ENCODE data around the gene TMEM18.

Gene TMEM18

DNA sequence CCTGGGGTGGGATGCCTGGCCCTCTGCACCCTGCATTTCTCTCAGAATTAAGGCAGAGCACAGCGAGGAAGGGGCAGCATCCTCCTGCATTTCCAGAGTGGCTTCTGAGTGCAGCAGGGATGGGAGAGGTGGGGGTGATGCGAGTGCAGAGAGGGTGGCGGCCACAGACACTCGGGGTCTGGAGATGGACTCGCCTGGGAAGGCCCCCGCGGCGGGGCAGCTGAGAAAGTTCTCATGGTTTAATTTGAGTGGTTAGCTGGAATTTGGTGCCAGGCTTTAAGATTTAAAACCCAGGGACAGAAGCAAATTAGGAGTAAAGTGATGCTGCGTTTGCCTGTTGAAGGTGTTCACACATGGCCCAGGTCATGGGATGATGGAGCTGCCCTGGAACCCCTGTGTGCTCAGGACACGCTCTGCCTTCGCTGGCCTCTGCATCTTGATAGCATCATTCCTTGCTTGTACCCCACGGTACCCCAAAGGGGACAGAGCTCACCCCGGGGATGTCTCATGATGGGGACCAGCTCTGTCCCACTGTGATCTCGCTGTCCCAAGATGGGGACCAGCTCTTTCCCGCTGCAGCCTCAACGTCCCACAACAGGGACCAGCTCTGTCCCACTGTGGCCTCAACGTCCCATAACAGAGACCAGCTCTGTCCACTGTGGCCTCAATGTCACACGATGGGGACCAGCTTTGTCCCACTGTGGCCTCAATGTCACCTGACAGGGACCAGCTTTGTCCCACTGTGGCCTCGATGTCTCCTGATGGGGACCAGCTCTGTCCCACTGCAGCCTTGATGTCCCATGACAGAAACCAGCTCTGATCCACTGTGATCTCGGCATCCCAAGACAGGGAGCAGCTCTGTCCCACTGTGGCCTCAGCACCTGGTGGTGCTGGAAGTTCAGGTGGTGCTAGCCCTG is 27.5 kb downstream of the TMEM18 start:
- Histone ChIP-seq H3K36me3 (ENCODE audit: control insufficient read depth, insufficient read depth, low read length) (no peaks in the 10 kb centered on the region), H3K56ac (ENCODE audit: low read length) (no peak overlapping the region), H4K5ac (ENCODE audit: low read length) (no peak overlapping the region), H2BK120ac (ENCODE audit: low read depth, low read length) (no peak overlapping the region), H2BK15ac (replicated peaks; ENCODE audit: low read depth) (no peak overlapping the region), H3K4ac (ENCODE audit: low read depth, low read length) (no peak overlapping the region), H3K23ac (ENCODE audit: low read length) (no peak overlapping the region), H3K9ac (ENCODE audit: low read length) (no peak overlapping the region), H2BK5ac (ENCODE audit: low read length) (no peak overlapping the region), H3K4me3 (ENCODE audit: low read length) (no peak overlapping the region), H3K27me3 (ENCODE audit: insufficient read depth, low read length, poor library complexity) (no peaks in the 10 kb centered on the region), H3K4me1 (ENCODE audit: control insufficient read depth, low read depth, low read length) (no peaks in the 10 kb centered on the region), H3K4me2 (ENCODE audit: low read length) (no peak overlapping the region), H2AK5ac (ENCODE audit: low read length) (no peak overlapping the region), H3K18ac (ENCODE audit: low read length) (no peak overlapping the region), H3K27ac (ENCODE audit: low read depth, low read length) (no peak overlapping the region), H4K8ac (ENCODE audit: low read depth, low read length) (no peak overlapping the region), H3K79me2 (ENCODE audit: control insufficient read depth, insufficient read depth, low read length) (no peaks in the 10 kb centered on the region), H3K79me1 (ENCODE audit: low read length) (no peaks in the 10 kb centered on the region)
- no peak for DNase-seq
- no CpG with 5 or more reads among the region's 20 CpGs for WGBS (ENCODE audit: extremely low coverage, insufficient coverage, low lambda C conversion rate)

DNA sequence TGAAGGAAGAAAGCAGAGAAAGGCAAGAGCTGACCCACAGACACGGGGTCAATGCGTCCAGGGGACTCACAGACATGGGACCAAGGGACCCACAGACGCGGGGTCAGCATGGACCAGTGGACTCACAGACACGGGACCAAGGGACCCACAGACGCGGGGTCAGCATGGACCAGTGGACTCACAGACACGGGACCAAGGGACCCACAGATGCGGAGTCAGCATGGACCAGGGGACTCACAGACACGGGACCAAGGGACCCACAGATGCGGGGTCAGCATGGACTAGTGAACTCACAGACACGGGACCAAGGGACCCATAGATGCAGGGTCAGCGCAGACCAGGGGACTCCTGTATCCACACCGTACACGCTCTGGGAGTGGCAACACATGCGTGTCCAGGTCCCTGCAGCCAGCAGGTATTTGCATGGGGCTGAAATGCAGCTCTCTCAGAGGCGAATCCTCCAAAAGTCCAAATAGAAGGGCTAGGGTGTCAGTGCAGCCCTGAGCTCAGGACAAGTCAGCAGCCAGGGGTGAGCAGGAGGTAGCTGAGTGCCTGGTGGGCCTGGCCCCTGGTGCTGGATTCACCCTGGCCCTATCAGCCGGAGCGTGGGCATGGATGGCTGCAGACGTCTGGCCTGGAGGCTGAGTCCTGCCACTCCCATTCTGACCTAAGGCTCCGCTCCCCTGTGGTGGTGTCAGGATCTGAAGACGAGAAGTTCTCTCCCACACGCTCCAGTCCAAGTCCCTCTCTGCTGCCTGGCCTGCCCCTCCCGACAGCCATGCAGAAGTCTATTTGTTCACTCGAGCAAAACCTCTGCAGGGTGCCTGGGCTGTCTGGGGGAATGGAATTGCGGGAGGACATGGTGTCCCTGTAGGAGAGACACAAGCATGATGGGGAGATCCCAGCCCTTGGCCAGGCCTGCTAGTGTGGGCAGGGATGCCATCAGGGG is 28.5 kb downstream of the TMEM18 start:
- H3K79me1 ChIP-seq (ENCODE audit: low read length): no peaks in the 10 kb centered on the region
- H3K23ac ChIP-seq (ENCODE audit: low read length): no peak overlapping the region
- no peak overlapping the region for H3K27ac ChIP-seq (ENCODE audit: low read depth, low read length)
- no peak overlapping the region for H3K56ac ChIP-seq (ENCODE audit: low read length)
- no peak for DNase-seq
- H3K4me1 ChIP-seq (ENCODE audit: control insufficient read depth, low read depth, low read length): no peaks in the 10 kb centered on the region
- H3K79me2 ChIP-seq (ENCODE audit: control insufficient read depth, insufficient read depth, low read length): no peaks in the 10 kb centered on the region
- no peak overlapping the region for H2BK120ac ChIP-seq (ENCODE audit: low read depth, low read length)
- no CpG with 5 or more reads among the region's 26 CpGs for WGBS (ENCODE audit: extremely low coverage, insufficient coverage, low lambda C conversion rate)
- no peak overlapping the region for H3K4ac ChIP-seq (ENCODE audit: low read depth, low read length)
- H4K5ac ChIP-seq (ENCODE audit: low read length): no peak overlapping the region
- no peaks in the 10 kb centered on the region for H3K27me3 ChIP-seq (ENCODE audit: insufficient read depth, low read length, poor library complexity)
- no peak overlapping the region for H3K18ac ChIP-seq (ENCODE audit: low read length)
- no peak overlapping the region for H2AK5ac ChIP-seq (ENCODE audit: low read length)
- H3K4me3 ChIP-seq (ENCODE audit: low read length): no peak overlapping the region
- H3K36me3 ChIP-seq (ENCODE audit: control insufficient read depth, insufficient read depth, low read length): no peaks in the 10 kb centered on the region
- H4K8ac ChIP-seq (ENCODE audit: low read depth, low read length): no peak overlapping the region
- no peak overlapping the region for H2BK15ac ChIP-seq (replicated peaks; ENCODE audit: low read depth)
- H3K9ac ChIP-seq (ENCODE audit: low read length): no peak overlapping the region
- no peak overlapping the region for H2BK5ac ChIP-seq (ENCODE audit: low read length)
- H3K4me2 ChIP-seq (ENCODE audit: low read length): no peak overlapping the region

DNA sequence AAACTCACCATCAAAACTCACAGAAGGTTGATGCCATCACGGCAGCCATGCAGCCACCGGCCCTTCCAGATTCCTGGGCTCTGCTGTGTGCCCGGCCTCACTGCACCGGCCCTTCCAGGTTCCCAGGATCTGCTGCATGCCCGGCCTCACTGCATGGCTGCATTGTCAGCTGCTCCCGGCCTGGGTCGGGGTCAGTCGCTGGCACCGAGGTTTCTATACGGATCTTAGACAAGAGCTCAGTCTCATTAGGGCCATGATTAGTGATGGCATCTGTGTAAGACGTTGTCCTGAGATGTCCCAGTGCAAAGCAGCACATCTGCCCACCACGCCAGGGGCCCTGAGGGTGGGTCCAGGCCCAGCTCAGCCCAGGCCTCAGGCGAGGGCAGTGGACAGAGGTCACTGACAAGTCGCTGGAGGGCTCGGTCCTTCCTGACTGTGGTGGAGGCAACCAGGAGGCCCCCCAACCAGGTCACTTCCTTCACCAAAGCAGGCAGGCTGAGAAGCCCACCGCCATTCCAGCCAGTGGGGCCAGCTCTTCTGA is 29.4 kb downstream of the TMEM18 start:
- H4K5ac ChIP-seq (ENCODE audit: low read length): no peak overlapping the region
- H3K4me2 ChIP-seq (ENCODE audit: low read length): no peak overlapping the region
- no peaks in the 10 kb centered on the region for H3K27me3 ChIP-seq (ENCODE audit: insufficient read depth, low read length, poor library complexity)
- H2AK5ac ChIP-seq (ENCODE audit: low read length): no peak overlapping the region
- no peak overlapping the region for H2BK120ac ChIP-seq (ENCODE audit: low read depth, low read length)
- no peak overlapping the region for H2BK15ac ChIP-seq (replicated peaks; ENCODE audit: low read depth)
- no peak overlapping the region for H3K9ac ChIP-seq (ENCODE audit: low read length)
- no peak overlapping the region for H3K4ac ChIP-seq (ENCODE audit: low read depth, low read length)
- H4K8ac ChIP-seq (ENCODE audit: low read depth, low read length): no peak overlapping the region
- WGBS (ENCODE audit: extremely low coverage, insufficient coverage, low lambda C conversion rate): no CpG with 5 or more reads among the region's 16 CpGs
- H3K4me1 ChIP-seq (ENCODE audit: control insufficient read depth, low read depth, low read length): no peaks in the 10 kb centered on the region
- H3K18ac ChIP-seq (ENCODE audit: low read length): no peak overlapping the region
- no peak overlapping the region for H3K56ac ChIP-seq (ENCODE audit: low read length)
- H3K4me3 ChIP-seq (ENCODE audit: low read length): no peak overlapping the region
- H3K79me2 ChIP-seq (ENCODE audit: control insufficient read depth, insufficient read depth, low read length): no peaks in the 10 kb centered on the region
- no peaks in the 10 kb centered on the region for H3K36me3 ChIP-seq (ENCODE audit: control insufficient read depth, insufficient read depth, low read length)
- H3K27ac ChIP-seq (ENCODE audit: low read depth, low read length): no peak overlapping the region
- DNase-seq: no peak
- no peak overlapping the region for H3K23ac ChIP-seq (ENCODE audit: low read length)
- H3K79me1 ChIP-seq (ENCODE audit: low read length): no peaks in the 10 kb centered on the region
- no peak overlapping the region for H2BK5ac ChIP-seq (ENCODE audit: low read length)

DNA sequence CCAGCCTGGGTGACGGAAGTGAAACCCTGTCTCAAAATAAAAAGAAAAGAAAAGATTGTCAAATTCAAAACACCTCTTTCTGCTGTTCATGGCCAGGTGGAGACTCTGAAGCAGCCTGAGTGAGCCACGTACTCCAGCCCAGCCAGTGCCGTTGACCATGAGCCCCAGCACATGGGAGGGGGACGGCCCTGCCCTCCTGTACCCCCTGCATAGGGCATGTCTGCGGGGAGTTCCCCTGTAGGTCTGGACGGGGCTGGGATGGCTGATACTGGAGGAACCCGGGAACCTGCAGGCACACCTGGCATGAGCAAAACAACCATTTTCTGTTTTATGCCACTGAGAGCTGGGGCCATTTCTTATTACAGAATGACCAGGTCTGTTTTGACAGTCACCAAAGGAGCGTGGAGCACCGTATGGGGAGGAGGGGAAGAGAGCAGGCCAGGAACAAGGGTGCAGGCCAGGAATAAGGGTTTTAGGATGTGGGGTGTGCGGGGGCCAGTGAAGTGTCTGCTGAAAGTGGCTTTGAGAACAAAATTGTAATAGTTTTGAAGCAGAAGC is 30.1 kb downstream of the TMEM18 start:
- Histone ChIP-seq H3K56ac (ENCODE audit: low read length) (no peak overlapping the region), H3K4ac (ENCODE audit: low read depth, low read length) (no peak overlapping the region), H3K4me3 (ENCODE audit: low read length) (no peak overlapping the region), H3K27ac (ENCODE audit: low read depth, low read length) (no peak overlapping the region), H3K4me2 (ENCODE audit: low read length) (no peak overlapping the region), H3K27me3 (ENCODE audit: insufficient read depth, low read length, poor library complexity) (no peaks in the 10 kb centered on the region), H4K8ac (ENCODE audit: low read depth, low read length) (no peak overlapping the region), H4K5ac (ENCODE audit: low read length) (no peak overlapping the region), H3K18ac (ENCODE audit: low read length) (no peak overlapping the region), H3K9ac (ENCODE audit: low read length) (no peak overlapping the region), H2AK5ac (ENCODE audit: low read length) (no peak overlapping the region), H3K79me1 (ENCODE audit: low read length) (no peaks in the 10 kb centered on the region), H2BK5ac (ENCODE audit: low read length) (no peak overlapping the region), H3K79me2 (ENCODE audit: control insufficient read depth, insufficient read depth, low read length) (no peaks in the 10 kb centered on the region), H2BK120ac (ENCODE audit: low read depth, low read length) (no peak overlapping the region), H2BK15ac (replicated peaks; ENCODE audit: low read depth) (no peak overlapping the region), H3K23ac (ENCODE audit: low read length) (no peak overlapping the region), H3K4me1 (ENCODE audit: control insufficient read depth, low read depth, low read length) (no peaks in the 10 kb centered on the region), H3K36me3 (ENCODE audit: control insufficient read depth, insufficient read depth, low read length) (no peaks in the 10 kb centered on the region)
- no peak for DNase-seq
- no CpG with 5 or more reads among the region's 10 CpGs for WGBS (ENCODE audit: extremely low coverage, insufficient coverage, low lambda C conversion rate)

DNA sequence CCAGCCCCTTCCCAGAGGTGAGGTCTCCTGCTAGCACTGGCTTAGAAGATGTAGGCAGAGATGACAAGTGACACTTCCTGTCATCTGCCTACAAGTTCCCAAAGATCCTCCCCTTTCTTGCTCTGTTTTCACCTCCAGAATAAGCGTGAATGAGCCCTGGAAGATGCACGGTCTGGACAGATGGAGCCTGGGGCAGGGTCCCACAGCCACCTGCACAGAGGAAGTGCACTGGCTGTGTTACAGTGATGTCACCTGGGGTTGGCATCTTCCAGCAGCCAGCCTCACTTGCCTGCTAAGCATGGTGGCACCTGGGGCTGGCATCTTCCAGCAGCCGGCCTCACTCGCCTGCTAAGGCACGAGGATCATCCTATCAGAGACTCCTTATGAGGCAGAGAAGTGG is 32.3 kb downstream of the TMEM18 start:
- no peaks in the 10 kb centered on the region for H3K79me2 ChIP-seq (ENCODE audit: control insufficient read depth, insufficient read depth, low read length)
- no peak overlapping the region for H2AK5ac ChIP-seq (ENCODE audit: low read length)
- no peak overlapping the region for H3K4me3 ChIP-seq (ENCODE audit: low read length)
- H2BK5ac ChIP-seq (ENCODE audit: low read length): no peak overlapping the region
- no peak overlapping the region for H3K23ac ChIP-seq (ENCODE audit: low read length)
- no peak overlapping the region for H4K8ac ChIP-seq (ENCODE audit: low read depth, low read length)
- no peak overlapping the region for H3K27ac ChIP-seq (ENCODE audit: low read depth, low read length)
- H3K56ac ChIP-seq (ENCODE audit: low read length): no peak overlapping the region
- no peak overlapping the region for H2BK120ac ChIP-seq (ENCODE audit: low read depth, low read length)
- H3K27me3 ChIP-seq (ENCODE audit: insufficient read depth, low read length, poor library complexity): no peaks in the 10 kb centered on the region
- no peaks in the 10 kb centered on the region for H3K36me3 ChIP-seq (ENCODE audit: control insufficient read depth, insufficient read depth, low read length)
- no peak overlapping the region for H4K5ac ChIP-seq (ENCODE audit: low read length)
- H3K9ac ChIP-seq (ENCODE audit: low read length): no peak overlapping the region
- no peak overlapping the region for H3K4ac ChIP-seq (ENCODE audit: low read depth, low read length)
- no peak for DNase-seq
- H3K18ac ChIP-seq (ENCODE audit: low read length): no peak overlapping the region
- WGBS (ENCODE audit: extremely low coverage, insufficient coverage, low lambda C conversion rate): no CpG with 5 or more reads among the region's 5 CpGs
- no peaks in the 10 kb centered on the region for H3K4me1 ChIP-seq (ENCODE audit: control insufficient read depth, low read depth, low read length)
- no peak overlapping the region for H2BK15ac ChIP-seq (replicated peaks; ENCODE audit: low read depth)
- H3K4me2 ChIP-seq (ENCODE audit: low read length): no peak overlapping the region
- H3K79me1 ChIP-seq (ENCODE audit: low read length): no peaks in the 10 kb centered on the region
